ENCODE data around the gene TRIM25. TPM values are rescaled to one million over a fixed set of nuclear protein-coding genes. Genes with fewer than 3 reads are reported as not detected.

The TRIM25 gene, protein sequence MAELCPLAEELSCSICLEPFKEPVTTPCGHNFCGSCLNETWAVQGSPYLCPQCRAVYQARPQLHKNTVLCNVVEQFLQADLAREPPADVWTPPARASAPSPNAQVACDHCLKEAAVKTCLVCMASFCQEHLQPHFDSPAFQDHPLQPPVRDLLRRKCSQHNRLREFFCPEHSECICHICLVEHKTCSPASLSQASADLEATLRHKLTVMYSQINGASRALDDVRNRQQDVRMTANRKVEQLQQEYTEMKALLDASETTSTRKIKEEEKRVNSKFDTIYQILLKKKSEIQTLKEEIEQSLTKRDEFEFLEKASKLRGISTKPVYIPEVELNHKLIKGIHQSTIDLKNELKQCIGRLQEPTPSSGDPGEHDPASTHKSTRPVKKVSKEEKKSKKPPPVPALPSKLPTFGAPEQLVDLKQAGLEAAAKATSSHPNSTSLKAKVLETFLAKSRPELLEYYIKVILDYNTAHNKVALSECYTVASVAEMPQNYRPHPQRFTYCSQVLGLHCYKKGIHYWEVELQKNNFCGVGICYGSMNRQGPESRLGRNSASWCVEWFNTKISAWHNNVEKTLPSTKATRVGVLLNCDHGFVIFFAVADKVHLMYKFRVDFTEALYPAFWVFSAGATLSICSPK
- total RNA-seq: 22.0 and 33.2 TPM in 2 replicates

DNA sequence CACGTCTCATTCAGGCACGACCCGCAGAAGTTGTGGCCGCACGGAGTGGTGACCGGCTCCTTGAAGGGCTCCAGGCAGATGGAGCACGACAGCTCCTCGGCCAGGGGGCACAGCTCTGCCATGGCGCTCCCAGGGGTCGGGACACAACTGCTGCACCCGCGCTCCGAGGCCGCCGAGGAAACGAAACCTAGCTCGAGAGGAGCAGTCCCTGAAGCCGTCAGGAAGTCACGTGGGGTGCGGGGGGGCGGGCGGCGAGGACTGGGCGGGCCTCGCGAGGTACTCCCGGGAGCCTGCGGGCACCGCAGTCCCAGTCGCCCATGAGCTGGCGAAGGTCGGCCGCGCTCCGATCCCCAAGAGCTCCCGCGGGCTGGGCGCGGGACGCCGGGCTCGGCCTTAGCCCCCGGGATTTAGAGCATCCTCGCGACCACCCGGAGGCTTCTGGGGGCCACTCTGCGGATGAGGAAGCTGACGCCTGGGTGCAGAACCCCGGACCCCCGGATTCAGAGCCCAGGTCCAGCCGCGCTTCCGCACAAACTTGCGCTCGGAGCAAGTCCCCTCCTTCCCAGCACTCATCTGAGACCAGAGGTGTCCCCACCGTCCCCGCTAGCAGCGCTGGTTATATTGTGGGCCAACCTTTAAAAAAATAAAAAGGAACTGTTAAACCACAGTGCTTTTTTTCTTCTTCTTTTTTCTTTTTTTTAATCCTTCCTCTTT lies at the start of gene TRIM25:
TSS of gene TRIM25 (minus strand) at position 183 of the 714 bp plus-strand sequence. CDS start at position 122, 61 bp downstream.

DNA sequence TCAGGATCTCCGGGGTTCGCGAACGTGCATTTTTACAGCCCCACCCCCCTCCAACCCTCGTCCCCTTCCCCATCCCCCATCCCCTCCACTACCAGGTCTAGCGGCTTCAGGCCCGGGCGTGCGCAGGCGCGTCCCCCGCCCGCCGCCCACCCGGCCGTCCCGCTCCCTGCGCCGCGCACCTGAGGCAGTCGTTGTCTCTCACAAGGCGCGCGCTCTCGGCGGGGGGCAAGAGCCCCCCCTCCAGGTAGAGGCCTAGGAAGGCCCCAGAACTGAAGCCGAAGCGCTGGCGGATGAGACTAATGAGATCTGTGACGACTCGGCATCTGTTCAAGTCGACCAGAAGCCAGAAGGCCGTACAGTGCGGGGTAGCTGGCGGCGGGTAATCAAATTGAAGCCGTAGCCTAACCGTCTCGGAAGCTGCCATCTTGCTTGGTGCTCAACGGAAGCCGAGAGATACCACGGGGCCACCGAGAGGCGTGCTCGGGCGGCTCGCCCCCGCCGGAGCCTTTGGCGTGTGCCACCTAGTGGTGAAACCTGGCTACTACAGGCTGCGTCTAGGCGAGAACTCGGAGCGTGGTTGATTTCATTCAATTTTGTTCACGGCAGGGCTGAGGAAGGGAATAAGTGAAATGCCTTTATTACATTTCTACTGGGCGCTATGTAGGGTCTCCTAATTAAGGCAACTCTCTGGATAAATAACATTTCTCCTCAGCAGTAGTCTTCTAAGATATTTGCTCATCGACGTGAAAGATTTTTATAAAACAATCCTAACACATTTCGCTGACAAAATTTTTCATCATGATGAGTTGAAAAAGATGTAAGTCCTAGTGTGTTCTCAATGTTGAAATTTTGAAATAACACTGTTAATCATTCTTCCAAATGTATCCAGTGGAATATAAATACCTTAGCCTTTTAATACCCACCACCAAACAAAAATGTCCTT lies 47.0 kb upstream of the TRIM25 start, which contains the start of gene COIL:
TSS of gene COIL (minus strand) at position 455 of the 943 bp plus-strand sequence. CDS start at position 424, 31 bp downstream.

Other genes starting within 250 kb of the TRIM25 start
- gene C17orf67, start 80.1 kb downstream of the TRIM25 start, total RNA-seq: 0.55 and 1.6 TPM in 2 replicates
- gene DGKE, start 79.9 kb downstream of the TRIM25 start, total RNA-seq: 2.8 and 4.1 TPM in 2 replicates
- 10.8 and 12.6 TPM in 2 replicates for gene COIL, start 47.0 kb upstream of the TRIM25 start, total RNA-seq
- 54.7 and 69.9 TPM in 2 replicates for gene SCPEP1, start 64.1 kb upstream of the TRIM25 start, total RNA-seq
- 22.1 and 27.6 TPM in 2 replicates for gene AKAP1, start 171.2 kb upstream of the TRIM25 start, total RNA-seq

All from hair follicular keratinocyte (primary cell).